ENCODE data around the gene ATP7A. TPM values are rescaled to one million over a fixed set of nuclear protein-coding genes. Genes with fewer than 3 reads are reported as not detected.
"Not testable (repeated sequence)": the region's sequence is repeated elsewhere in the genome, so short reads cannot be mapped to it uniquely, and the experiment has no call there.

The ATP7A gene
- total RNA-seq, 2 donors from 2014 or later = 6.3 to 7.5 TPM

DNA sequence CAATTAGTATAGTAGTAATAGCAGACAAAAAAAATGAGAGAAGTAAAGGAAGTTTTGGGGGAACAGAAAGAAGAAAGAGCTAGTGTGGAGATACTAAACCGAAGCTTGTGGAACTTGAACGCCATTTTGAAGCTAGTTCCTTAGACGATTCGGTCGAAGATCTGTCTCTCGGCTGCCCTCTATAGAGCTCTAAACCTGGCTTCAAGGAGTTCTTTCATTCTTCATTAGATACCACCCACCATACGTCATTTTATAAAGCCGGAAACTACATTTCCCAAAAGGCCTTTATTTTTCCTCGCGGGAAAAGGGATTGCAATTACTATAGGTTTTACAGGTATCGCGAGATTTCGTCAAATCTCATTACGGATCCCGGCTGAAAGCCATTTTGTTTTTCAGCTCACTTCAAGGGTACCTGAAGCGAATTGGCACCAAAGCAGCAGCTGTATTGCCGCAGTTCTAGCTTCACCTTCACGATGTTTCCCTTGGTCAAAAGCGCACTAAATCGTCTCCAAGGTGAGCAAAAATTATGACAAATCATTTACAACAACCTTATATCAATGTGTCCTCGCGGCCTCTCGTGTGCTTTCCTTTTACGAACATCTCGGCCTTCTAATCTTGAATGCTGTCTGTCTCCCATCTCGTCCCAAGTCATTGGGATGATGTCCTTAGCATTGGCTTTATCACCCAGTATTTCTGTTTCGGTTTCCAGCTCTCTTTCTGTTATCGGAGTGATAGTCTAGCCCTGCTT, 11.2 kb upstream of the ATP7A start, which contains the start of gene COX7B:
TSS of gene COX7B (plus strand) at position 388 of the 748 bp plus-strand sequence. CDS start at position 474, 86 bp downstream.
- DNase-seq (ENCODE audit: low spot score) = peak; percentile 71
- TF ChIP-seq, protein P1, sequence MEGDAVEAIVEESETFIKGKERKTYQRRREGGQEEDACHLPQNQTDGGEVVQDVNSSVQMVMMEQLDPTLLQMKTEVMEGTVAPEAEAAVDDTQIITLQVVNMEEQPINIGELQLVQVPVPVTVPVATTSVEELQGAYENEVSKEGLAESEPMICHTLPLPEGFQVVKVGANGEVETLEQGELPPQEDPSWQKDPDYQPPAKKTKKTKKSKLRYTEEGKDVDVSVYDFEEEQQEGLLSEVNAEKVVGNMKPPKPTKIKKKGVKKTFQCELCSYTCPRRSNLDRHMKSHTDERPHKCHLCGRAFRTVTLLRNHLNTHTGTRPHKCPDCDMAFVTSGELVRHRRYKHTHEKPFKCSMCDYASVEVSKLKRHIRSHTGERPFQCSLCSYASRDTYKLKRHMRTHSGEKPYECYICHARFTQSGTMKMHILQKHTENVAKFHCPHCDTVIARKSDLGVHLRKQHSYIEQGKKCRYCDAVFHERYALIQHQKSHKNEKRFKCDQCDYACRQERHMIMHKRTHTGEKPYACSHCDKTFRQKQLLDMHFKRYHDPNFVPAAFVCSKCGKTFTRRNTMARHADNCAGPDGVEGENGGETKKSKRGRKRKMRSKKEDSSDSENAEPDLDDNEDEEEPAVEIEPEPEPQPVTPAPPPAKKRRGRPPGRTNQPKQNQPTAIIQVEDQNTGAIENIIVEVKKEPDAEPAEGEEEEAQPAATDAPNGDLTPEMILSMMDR (IDR thresholded peaks at IDR 0.05) = peak in 1 of 2 donors; percentile 35
- Histone ChIP-seq H3K4me3 (peak within 1 kb of the TSS; percentile 54 to 59), H3K9me3 (no peaks in the 10 kb centered on the region), H3K4me1 (no peaks in the 10 kb centered on the region), H3K36me3 (peaks cover 6% of the 10 kb centered on the region), H3K27ac (peak within 1 kb of the TSS; percentile 76 to 85), H3K27me3 (no peaks in the 10 kb centered on the region)

DNA sequence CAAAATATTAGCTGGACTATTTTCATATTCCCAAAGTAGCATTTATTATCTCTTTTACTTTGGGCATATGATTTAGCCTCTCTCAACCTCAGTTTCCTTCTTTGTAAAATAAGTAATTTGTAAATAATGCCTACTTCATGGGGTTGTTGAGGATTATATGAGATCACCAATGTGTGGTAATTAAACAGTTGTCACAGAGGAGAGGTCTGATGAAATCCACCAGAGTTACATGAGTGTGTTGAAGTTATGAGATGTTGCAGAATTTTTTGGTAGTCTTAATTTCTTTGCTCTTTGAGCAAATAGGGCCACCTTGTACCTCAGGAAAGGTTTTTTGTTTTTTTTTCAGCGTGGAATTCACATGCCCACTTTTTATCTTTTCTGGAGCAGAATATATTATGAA, 9.8 kb upstream of the ATP7A start:
- H3K4me3 ChIP-seq = peak overlapping the region; percentile 54 to 59
- H3K27me3 ChIP-seq = no peaks in the 10 kb centered on the region
- TF ChIP-seq, protein P1 (IDR thresholded peaks at IDR 0.05) = no peak
- no peaks in the 10 kb centered on the region for H3K9me3 ChIP-seq
- no peak for DNase-seq (ENCODE audit: low spot score)
- peak overlapping the region in 1 of 2 donors; percentile 85 for H3K27ac ChIP-seq
- H3K36me3 ChIP-seq = peaks cover 15% of the 10 kb centered on the region
- no peaks in the 10 kb centered on the region for H3K4me1 ChIP-seq

DNA sequence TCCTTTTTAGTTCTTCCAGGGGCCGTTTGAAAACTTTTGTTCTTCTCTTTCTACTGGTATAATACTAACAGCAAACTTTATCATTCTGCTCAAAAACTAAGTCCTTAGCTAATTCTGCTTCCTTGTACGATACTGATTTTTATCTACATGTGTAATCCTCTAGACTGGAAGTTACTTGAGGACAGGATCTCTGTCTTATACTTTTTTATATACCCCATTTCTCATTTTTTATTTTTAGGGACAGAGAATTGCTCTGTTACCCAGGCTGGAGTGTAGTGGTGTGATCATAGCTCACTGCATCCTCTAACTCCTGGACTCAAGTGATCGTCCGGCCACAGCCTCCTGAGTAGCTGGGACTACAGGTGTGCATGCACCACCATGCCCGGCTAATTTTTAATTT, 9.0 kb upstream of the ATP7A start:
- TF ChIP-seq, protein P1 (IDR thresholded peaks at IDR 0.05) = no peak
- H3K4me1 ChIP-seq = no peaks in the 10 kb centered on the region
- no peaks in the 10 kb centered on the region for H3K27me3 ChIP-seq
- H3K9me3 ChIP-seq = no peaks in the 10 kb centered on the region
- no peak for DNase-seq (ENCODE audit: low spot score)
- H3K27ac ChIP-seq = no peak overlapping the region
- peak overlapping the region; percentile 54 to 59 for H3K4me3 ChIP-seq
- H3K36me3 ChIP-seq = peaks cover 15% of the 10 kb centered on the region

DNA sequence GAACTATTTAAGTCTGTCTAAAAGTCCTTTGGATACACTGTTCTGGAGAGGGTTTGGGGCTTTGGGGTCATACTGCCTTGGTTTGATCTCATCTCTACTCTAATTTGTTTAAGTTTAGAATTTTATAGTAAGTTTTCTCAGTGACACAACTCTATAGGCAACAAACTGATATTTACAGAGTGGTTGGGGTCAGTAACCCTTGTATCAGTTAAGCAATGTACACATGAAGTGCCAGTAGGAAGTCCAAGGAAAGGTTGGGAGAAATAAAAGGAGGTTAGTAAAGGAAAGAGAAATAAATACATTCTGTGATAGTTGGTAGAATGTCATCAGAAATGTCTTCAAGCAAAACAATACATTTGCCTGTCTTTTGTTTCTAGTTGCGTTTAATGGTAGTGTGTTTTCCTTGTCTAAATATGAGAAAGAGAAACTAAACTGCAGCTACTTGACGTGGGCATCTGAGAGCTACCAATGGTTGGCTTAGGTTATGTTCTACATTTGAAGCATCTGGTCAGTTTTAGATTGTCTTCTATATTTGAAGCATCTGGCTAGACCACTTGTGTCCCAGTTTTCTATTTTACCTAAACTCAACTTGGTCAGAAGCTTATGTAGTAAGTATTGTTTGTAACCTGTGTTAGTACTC, 6.9 kb downstream of the ATP7A start:
- TF ChIP-seq, protein P1 (IDR thresholded peaks at IDR 0.05) = no peak
- Histone ChIP-seq H3K27me3 (no peaks in the 10 kb centered on the region), H3K4me3 (no peak overlapping the region), H3K36me3 (no peaks in the 10 kb centered on the region), H3K4me1 (peaks cover 0 to 8% of the 10 kb centered on the region in 2 donors), H3K9me3 (no peaks in the 10 kb centered on the region), H3K27ac (no peak overlapping the region)
- DNase-seq (ENCODE audit: low spot score) = no peak

DNA sequence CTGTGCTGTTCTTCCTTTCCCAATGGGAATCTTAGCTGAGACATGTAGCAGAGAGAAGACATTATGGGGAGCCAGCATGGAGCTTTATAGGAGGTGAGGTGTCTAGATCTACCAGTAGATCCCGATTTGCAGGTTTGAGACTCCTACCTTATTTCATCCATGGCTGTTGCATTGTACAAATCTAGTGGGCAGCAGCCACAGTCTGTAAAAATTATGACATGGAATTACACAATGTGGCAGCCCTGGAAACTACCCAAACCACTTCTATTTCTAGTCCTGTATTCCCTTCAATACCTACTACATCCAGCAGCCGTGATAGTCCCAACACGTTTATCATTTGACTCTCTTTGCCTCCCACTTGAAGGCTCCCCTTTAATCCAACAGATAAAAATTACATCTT, 8.1 kb downstream of the ATP7A start:
- DNase-seq (ENCODE audit: low spot score) = no peak
- TF ChIP-seq, protein P1 (IDR thresholded peaks at IDR 0.05) = no peak
- Histone ChIP-seq H3K4me1 (peaks cover 0 to 8% of the 10 kb centered on the region in 2 donors), H3K9me3 (no peaks in the 10 kb centered on the region), H3K27ac (no peak overlapping the region), H3K36me3 (no peaks in the 10 kb centered on the region), H3K27me3 (no peaks in the 10 kb centered on the region), H3K4me3 (no peak overlapping the region)

DNA sequence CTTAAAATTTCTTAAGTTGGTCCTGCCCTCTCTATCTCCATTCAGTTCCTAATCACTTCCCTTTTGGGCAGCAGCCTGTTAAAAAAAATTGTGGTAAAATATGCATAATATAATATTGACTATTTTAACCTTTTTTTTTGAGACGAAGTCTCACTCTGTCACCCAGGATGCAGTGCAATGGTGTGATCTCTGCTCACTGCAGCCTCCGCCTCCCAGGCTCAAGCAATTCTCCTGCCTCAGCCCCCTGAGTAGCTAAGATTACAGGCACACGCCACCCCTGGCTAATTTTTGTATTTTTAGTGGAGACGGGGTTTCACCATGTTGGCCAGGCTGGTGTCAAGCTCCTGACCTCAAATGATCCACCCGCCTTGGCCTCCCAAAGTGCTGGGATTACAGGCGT, 8.9 kb downstream of the ATP7A start:
- not testable (repeated sequence) for H3K27ac ChIP-seq; H3K9me3 ChIP-seq; H3K36me3 ChIP-seq; H3K4me1 ChIP-seq; H3K4me3 ChIP-seq; DNase-seq (ENCODE audit: low spot score); H3K27me3 ChIP-seq
